Measurements from ENCODE around the gene PKN3.
"Not testable (repeated sequence)": the region's sequence is repeated elsewhere in the genome, so short reads cannot be mapped to it uniquely, and the experiment has no call there.

Gene PKN3

DNA sequence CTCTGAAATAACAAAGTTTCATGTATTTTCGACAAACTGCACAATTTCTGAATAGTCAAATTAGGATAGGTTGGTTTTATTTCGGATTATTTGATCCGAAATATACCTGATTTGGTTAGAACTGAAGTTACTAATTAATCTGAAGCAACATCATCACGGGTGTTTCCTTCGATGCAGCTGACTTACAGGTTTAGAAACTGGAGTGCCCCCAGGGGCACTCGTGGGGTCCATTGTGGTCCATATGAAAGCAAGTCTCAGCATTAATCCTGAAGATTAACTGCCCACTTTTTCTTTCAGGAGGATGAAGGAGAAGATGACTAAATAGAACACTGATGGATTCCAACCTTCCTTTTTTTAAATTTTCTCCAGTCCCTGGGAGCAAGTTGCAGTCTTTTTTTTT, 8.0 kb upstream of the PKN3 start:
- no peak for DNase-seq

DNA sequence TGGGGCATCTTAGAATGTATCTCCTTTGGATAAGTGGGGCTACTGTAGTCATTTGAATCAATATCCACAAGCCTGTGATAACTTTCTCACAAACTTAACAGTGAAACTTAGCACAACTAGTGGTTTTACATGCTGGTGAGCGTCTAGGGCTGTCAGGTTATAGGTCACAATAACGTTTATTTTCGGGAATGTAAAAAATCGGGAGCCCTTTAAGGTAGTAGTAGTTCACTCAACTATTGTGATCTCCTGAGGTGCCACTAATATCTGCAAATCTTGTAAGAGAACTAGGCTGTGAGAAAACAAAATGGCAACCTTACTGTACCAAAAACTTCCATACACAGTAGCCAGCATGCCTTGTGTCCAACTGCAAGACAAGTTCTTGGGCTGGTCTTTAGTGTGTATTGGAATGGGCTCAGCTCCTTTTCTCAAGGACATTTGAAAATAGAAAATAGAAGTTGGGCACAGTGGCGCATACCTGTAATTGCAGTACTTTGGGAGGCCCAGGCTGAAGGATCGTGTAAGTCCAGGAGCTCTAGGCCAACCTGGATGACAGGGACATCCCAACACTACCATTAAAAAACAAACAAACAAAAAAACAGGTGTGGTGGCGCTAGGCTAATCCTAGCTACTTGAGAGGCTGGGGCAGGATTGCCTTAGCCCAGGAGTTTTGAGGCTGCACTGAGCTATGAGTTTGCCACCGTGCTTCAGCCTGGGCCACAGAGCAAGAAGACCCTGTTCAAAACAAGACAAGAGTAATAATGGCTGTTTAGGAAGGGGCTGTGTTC, 5.2 kb upstream of the PKN3 start:
- no peak for DNase-seq

DNA sequence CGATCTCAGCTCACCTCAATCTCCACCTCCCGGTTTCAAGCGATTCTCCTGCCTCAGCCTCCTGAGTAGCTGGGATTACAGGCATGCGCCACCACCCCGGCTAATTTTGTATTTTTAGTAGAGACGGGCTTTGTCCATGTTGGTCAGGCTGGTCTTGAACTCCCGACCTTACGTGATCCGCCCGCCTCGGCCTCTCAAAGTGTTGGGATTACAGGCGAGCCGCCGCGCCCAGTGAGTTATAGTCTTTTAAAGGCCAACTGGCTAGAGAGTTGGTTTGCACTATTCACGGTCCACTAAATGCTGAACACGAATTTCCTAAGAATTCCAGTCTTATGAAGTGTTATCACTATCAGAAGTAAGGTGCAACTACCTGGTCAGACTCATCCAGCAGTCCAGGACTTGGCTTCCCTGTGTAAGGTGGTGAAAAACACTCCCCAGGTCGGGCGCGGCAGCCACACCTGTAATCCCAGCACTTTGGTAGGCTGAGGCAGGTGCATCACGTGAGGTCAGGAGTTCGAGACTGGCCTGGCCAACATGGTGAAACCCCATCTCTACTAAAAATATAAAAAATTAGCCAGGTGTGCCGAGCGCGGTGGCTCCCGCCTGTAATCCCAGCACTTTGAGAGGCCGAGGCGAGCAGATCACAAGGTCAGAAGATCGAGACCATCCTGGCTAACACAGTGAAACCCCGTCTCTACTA, 3.1 kb upstream of the PKN3 start:
- DNase-seq, result not testable (repeated sequence)

DNA sequence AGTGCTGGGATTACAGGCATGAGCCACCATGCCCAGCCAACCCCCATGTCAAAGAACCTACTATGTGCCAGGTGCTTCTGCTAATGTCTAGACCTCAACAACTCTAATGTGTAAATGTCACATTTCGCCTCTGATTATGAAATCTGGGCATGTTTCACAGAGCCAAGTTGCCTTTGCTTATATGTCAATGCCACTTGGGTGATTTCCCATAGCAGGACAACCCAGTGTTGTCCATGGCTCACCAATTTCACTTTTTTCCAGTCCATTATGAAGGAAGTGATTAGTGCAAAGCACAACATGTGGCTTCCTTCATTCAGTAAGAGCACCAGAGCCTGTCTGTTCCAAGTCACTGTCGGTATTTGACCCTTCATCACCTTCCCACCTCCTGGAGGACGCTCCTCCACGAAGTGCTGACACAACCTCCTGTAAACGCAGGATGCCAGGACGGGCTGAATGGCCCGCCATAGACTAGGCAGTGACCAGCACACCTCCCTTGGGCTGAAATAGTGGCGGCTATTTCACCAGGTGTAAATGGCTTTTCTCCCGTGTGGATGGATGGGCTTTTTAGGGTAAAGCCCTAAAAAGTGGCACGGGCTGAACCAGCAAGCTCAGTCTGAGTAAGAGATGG, 962 bp upstream of the PKN3 start:
- DNase-seq, result no peak

DNA sequence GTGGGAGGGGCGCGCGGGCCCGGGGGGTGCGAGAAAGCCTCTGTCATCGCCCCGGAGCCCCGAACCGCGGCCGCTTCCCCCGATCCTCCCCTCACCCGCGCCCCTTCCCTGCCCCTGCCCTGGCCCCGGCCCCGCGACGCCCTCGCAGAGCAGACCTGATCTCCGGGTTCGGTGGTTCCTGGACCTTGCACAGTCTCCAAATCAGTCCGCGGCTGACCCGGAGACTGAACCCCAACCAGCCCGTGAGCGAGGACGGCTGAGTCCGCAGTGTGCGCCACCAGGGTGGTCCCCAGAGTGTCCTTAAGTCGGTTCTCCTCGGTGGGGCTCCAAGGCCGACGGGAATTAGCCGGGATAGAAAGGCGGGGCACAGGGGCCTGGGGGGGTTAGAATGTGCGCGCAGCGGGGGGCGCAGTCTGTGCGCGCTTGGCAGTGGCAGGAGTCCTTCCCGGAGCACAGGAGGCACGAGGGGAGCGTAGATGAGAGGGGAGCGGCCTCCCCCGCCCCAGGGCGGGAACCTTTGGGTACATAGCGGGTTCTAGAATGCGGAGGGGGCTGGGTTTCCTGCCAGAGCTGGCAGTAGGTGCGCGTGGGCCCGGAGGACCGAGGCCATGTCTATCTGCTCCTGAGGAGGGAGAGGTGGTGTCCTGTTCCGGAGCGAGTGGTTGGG, 779 bp downstream of the PKN3 start:
- no peak for DNase-seq

DNA sequence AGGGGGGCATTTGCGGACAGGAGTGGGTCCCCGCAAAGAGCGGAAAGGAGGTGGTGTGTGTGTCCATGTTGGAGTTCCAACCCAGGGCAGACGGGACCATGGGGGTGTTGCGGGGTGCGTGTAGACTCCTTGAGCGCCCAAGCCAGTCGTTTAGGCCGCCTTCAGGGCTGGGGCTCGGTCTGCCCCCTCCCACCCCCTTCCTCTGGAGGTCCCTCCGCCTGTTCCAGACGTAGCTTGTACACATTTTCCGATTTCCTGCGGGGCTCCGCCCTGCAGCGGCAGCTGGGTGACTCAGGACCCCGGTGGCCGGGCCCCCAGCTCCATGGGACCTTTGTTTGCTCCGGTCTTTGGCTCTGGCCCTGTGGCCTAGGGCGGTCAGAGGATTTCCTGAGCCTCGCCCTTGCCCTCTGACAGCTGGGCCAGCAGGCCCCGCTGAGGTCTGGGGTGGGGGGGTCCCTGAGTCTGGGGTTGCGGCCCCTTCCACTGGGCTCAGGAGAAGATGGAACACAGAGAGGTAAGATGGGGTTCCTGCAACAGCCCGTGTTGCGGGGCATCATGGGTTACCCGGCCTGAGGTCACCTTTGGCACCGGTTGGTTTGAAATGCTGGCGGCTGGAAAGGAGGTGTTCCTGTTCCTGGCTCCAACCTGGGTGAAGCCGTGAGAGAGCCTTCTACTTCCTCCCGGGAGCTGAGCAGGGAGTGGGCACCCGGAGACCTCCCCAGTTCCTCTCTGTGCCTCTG, 1.5 kb downstream of the PKN3 start:
- DNase-seq, result no peak

DNA sequence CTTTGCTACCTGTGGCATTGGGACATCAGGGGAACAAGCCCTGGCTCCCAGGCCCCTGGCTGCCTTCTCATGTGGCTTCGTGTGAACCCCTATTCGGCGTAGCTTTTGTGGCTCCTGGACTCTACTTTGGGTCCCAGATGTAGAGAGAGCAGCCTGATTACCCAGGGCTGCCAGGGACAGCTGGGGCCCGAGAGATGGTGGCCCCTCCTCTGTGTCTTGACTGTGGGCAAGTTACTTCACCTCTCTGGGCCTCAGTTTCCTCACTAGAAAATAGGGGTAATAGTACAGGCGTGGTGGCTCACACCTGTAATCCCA, 2.0 kb downstream of the PKN3 start:
- DNase-seq, result no peak

DNA sequence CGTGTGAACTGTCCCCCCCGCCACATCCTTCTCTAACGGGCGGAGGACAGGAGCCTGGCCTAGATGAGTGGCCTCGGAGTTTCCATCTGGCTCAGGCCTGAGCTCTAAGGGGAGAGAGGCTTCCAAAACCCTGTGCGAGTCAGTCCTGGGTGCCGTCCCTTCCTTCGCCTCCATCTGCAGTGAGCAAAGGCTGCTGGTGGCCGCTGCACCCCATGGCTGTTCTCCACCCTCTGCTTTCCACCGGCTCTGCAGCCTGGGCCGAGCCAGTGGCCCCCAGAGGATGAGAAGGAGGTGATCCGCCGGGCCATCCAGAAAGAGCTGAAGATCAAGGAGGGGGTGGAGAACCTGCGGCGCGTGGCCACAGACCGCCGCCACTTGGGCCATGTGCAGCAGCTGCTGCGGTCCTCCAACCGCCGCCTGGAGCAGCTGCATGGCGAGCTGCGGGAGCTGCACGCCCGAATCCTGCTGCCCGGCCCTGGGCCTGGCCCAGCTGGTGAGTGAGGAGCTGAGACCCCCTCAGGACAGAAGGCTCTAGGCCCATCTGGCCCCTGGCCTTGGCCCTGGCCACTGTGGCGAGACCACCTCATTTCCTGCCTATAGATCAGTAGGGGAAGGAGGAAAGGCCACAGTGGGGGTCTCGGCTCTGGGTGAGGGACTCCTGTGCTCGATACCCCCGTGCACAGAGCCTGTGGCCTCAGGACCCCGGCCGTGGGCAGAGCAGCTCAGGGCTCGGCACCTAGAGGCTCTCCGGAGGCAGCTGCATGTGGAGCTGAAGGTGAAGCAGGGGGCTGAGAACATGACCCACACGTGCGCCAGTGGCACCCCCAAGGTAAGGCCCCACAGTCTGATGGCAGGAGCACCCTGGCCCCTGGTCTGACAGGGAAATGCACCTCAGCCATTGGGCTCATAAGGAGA, 3.0 kb downstream of the PKN3 start:
- no peak for DNase-seq

DNA sequence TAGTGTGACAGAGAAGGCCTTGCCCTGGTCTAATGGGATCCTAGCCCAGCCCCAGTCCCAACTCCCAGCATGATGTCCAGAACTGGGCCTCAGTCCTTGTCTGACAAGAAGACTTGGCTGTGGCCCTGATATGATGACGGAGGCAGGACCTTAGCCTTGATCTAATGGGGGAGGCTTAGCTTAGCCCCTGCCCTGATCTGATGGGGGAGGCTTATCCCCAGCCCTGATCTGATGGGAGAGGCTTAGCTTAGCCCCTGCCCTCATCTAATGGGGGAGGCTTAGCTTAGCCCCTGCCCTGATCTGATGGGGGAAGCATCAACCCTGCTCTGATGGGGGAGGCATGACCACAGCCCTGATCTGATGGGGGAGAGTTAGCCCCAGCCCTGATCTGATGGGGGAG, 3.7 kb downstream of the PKN3 start:
- DNase-seq, result no peak

DNA sequence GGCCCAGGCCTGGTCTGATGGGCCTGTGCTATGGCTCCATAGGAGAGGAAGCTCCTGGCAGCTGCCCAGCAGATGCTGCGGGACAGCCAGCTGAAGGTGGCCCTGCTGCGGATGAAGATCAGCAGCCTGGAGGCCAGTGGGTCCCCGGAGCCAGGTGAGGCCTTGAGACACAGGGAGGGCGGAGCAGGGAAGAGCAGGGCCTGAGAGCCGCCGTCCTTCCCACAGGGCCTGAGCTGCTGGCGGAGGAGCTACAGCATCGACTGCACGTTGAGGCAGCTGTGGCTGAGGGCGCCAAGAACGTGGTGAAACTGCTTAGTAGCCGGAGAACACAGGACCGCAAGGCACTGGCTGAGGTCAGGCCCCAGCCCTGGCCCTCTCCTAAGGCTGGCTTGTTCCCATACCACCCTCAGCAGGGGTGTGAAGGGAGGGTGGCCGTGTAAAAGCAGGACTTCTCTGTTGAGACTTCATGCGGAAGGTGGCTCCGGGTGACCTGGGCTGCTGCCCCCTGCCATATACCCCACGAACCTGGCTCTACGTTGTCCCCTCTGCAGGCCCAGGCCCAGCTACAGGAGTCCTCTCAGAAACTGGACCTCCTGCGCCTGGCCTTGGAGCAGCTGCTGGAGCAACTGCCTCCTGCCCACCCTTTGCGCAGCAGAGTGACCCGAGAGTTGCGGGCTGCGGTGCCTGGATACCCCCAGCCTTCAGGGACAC, 4.5 kb downstream of the PKN3 start:
- DNase-seq, result no peak

DNA sequence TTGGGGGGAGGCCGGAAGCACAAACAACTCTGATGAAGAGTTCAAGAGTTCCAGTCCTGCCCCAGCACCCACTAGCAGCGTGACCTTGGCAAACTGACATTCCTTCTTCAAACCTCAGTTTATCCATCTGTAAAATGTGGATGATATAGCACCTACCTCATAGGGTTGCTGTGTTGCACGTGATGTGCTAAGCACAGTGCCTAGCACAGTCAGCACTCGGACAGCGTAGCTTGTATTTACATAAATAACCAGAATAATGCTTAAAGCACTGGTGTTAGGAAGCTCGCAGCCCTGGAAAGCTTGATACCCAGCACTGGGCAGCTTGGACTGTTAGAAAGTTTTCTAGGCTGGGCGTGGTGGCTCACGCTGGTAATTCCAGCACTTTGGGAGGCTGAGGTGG, 5.1 kb downstream of the PKN3 start:
- DNase-seq, result no peak

DNA sequence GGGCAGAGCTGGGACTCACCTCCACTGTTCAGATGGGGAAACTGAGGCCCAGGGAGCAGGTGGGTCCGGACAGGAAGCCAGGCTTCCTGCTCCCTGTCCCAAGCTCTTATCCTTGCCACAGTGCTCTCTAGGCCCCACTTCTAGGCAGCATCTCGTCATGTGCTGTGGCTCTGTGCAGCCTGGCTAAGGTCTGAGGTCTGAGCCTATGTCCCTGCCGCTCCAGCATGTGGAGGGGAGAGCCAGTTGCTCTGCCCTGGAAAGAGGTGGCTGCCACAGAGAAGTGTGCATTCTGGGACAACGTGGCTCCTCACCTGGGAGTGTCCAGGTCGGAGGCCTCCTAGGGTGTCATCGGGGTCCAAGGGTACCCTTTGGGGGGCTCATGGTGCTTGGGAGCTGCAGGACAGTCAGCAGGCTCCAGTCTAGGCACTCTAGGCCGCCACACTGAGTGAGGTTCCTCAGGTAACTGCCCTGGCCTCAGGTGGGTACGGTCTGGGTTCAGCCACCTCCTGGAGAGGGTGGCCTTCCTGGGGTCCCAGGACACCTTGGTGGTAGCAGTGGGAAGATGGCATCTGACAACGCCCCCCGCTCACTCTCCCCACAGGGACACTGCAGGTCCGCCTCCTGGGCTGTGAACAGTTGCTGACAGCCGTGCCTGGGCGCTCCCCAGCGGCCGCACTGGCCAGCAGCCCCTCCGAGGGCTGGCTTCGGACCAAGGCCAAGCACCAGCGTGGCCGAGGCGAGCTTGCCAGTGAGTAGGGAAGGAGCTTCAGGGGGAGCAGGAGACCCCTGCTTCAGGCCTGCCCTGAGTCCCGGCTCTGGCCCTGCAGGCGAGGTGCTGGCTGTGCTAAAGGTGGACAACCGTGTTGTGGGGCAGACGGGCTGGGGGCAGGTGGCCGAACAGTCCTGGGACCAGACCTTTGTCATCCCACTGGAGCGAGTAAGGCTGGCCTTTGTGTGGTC, 10.4 kb downstream of the PKN3 start:
- DNase-seq, result no peak

DNA sequence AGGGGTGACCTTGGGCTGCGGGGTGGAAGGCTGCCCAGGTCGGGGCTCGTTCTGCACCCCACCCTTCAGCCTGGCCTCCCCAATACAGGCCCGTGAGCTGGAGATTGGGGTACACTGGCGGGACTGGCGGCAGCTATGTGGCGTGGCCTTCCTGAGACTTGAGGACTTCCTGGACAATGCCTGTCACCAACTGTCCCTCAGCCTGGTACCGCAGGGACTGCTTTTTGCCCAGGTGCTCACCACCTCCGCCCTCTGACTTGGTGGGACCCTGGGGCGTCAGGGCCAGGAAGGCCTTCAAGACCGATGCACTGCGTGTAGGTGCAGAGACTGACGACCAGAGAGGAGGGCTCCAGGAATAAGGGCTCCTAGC, 11.1 kb downstream of the PKN3 start:
- no peak for DNase-seq

DNA sequence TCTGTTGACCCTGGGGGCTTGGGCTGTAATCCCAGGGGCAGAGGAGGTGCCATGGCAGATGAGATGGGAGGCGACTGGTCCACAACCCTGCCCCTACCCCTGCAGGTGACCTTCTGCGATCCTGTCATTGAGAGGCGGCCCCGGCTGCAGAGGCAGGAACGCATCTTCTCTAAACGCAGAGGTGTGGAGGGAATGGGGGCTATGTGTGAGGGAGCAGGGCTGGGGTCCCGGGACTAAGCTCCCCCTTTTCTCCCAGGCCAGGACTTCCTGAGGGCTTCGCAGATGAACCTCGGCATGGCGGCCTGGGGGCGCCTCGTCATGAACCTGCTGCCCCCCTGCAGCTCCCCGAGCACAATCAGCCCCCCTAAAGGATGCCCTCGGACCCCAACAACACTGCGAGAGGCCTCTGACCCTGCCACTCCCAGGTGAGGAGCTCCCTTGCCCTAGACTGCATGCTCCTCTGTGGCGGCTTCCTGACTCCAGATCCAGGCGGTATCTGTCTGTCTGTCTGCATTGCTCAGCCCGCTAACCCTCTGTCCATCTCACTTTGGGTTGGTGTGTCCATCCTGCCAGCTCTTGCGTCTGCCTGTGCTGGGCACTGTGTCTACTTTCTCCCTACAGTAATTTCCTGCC, 11.8 kb downstream of the PKN3 start:
- no peak for DNase-seq

DNA sequence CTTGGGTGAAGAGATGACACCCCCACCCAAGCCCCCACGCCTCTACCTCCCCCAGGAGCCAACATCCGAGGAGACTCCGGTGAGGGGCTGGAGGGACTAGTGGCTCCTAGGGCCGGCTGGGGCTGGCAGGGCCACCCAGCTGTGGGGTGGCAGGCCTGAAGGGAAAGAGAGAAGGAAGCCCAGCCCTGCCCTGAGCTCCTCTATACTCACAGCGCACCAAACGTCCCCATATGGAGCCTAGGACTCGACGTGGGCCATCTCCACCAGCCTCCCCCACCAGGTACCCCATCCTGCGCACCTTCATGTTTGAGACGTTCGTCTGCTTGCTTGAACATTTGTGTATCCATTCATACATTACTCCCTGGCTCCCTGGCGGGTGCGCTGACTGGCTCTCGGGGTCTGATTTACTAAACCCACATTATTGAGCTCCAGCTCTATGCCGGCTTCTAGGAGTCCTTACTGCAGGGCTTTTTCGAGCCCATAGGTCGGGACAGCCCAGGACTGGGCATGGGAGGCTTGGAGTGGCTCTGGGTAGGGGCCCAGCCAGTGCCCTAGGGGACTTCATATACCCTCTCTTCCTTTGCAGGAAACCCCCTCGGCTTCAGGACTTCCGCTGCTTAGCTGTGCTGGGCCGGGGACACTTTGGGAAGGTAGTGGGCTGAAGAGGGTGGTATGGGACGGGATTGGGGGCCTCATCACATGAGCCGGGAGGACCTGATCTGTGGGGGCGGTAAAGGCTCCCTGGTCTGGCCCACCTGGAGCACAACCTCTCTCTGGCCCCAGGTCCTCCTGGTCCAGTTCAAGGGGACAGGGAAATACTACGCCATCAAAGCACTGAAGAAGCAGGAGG, 12.5 kb downstream of the PKN3 start:
- no peak for DNase-seq

DNA sequence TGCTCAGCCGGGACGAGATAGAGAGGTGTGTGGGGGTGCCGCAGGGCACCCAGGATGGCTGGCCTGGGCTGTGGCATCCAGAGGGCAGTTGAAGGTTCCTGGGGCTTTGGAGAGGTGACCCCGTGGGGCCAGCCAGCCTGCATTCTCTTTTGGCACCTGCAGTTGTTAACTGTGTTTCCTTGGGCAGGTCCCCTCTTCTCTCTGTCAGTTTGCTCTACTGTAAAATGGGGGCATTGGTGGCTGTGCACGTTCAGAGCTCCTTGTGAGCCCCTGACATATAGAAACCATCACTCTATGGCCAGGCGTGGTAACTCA, 13.1 kb downstream of the PKN3 start:
- no peak for DNase-seq

DNA sequence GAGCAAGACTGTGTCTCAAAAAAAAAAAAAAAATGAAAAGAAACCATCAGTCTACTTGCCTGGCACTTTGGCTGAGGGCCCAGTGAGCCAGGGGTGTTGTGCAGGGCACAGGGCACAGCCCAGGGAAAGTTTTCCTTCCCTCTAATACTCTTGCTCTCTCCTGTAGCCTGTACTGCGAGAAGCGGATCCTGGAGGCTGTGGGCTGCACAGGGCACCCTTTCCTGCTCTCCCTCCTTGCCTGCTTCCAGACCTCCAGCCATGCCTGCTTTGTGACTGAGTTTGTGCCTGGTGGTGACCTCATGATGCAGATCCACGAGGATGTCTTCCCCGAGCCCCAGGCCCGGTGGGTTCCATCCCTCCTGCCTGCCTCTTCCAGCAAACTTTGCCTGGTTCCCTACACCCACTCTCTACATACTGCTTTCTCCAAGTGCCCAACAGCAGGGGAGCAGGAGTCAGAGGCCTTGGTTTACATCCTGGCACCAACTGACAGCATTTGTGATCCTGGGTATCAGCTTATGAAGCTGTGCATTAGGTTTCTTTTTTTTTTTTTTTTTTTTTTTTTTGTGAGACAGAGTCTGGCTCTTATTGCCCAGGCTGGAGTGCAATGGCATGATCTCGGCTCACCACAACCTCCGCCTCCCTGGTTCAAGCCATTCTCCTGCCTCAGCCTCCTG, 14.4 kb downstream of the PKN3 start:
- no peak for DNase-seq

DNA sequence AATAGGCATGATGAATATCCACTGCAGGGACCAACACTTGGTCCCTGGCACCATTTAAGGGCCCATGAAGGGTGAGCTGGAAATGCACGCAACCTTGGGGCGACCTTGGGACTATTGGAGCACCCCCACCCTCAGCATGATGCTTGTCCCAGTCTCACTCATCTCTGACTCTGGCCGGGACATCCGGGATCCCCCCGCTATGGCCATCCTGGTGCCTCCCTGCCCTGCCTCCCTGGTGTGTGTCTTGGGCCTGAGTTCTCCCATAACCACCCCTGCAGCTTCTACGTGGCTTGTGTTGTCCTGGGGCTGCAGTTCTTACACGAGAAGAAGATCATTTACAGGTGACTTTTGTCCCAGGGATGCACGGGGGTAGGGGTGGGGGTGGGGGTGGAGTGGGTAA, 15.7 kb downstream of the PKN3 start:
- DNase-seq, result no peak
